T-helper 1 cell treated with Interleukin-12 subunit alpha and Interleukin-12 subunit beta and Interleukin-4 antibody, amounts not matched to agents 30 ng/mL and 1 ng/mL, for 36 hours (primary cell): ENCODE data around the gene ATP12A. TPM values are rescaled to one million over a fixed set of nuclear protein-coding genes. Genes with fewer than 3 reads are reported as not detected.

ENCODE experiments used
- total RNA-seq: library from RNA; stranded (reverse); gene quantifications from 2 replicates; pipeline ENCODE4 v1.2.3, GENCODE V29; 2022

Gene ATP12A
- total RNA-seq, 1 donor from 2014 or later: 0.42 TPM

Other genes with a start within 250 kb of the ATP12A start
- 69.6 and 70.3 TPM in 2 replicates for gene PARP4, start 167.6 kb upstream of the ATP12A start, total RNA-seq
- gene RNF17, start 83.8 kb downstream of the ATP12A start, total RNA-seq: not detected in 2 replicates